GM21619 (cell line): Measurements from ENCODE around the gene FGD4.

Source experiments
- ATAC-seq: cut with Tn5 transposase; IDR thresholded peaks from one replicate; pipeline ENCODE4 v1.9.1; 2021; ENCODE audit not compliant: unreplicated experiment

FGD4 gene

GRCh38 chr12:32402946-32403345 lies 3.6 kb downstream of the FGD4 start:
- ATAC-seq: no peak

GRCh38 chr12:32407795-32408194 lies 8.4 kb downstream of the FGD4 start:
- ATAC-seq: no peak

GRCh38 chr12:32413412-32413811 lies 14.1 kb downstream of the FGD4 start:
- ATAC-seq: no peak

DNA sequence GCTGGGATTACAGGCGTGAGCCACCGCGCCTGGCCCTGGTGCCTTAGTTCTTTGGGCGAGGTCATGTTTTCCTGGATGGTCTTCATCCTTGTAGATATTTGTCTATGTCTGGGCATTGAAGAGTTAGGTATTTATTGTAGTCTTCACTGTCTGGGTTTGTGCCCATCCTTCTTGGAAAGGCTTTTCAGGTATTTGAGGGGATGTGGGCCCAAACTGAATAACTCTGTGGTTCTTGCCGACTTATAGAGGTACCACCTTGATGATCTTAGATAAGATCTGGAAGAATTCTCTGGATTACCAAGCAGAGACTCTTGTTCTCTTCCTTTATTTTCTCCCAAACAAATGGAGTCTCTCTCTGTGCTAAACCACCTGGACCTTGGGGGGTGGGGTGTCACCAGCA lies 18.9 kb downstream of the FGD4 start:
- no peak for ATAC-seq

DNA sequence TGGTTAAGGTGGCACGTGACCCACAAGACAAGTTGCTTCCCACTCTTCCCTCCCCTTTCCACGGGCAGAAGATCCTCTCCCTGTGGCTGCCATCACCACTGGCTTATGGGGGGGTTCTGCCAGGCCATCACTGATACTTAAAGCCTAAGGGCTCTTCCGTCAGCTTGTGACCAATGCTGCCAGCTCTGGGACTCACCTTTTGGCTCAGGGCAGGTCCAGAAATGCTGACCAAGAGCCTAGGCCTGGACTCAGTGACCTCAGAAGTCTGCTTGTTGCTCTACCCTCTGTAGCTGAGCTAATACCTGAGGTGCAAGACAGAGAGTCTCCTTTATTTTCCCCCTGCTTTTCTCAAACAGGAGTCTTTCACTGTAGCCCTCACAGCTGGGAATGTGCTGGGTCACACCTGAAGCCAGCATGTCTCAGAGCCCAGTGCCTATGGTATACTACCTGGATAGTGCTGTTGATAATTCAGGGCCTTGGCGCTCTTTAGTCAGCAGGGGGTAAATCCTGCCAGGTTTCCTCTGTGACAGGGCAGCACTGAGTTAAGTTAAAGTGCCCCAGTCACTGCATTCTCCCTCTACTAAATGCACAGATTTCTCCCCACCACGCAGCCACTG lies 19.7 kb downstream of the FGD4 start:
- no peak for ATAC-seq

DNA sequence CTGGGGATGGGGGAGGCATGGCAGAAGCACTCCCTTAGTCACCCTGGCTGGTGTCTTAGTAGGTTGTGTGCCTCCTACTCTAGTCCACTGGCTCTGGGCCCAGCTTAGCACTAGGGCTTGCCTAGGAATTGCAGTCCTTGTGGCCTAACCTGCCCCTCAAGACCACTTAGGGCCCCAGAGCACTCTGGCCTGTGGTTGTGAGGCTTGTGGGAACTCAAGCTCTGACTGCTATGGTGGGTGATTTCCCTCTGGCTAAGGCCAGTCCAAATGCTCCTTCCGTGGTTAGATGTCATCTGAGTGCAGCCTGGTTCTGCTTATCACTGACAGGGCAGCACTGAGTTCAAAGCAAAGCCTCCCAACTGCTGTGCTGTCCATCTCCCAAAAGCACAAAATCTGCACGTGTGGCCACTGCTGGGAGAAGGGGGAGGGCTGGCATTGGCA lies 20.2 kb downstream of the FGD4 start:
- no peak for ATAC-seq

DNA sequence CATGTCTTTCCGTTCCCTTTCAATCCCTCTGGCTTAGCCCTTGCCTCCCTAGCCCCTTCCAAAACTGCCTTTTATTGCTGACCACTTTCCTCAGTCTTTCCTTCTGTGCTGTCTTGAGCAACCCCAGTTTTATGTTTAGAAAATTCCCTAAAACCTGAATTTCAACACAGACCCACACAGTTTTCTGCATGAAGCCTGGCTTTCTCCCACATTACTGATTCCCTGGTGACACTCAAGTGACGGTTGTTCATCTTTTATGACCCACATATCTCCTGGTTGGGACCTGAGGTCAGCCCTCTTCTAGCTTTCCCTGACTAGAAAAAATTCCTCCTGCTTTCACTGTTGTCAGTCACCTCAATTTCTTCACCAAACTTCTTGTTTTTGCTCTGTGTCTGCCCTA lies 21.0 kb downstream of the FGD4 start:
- ATAC-seq: no peak

DNA sequence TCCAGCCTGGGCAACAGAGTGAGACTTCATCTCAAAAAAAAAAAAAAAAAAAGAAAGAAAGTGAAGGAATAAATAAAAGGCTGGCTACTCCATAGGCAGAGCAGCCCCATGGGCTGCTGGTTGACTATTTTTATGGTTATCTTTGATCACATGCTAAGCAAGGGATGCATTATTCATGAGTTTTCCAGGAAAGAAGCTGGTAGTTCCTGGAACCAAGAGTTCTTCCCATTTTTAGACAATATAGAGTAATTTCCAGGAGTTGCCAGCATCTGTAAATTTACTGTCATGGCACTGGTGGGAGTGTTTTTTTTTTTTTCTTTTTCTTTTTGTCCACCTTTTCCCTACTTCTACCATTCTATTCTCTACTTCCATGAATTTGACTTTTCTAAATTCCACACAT lies 24.2 kb downstream of the FGD4 start:
- no peak for ATAC-seq

DNA sequence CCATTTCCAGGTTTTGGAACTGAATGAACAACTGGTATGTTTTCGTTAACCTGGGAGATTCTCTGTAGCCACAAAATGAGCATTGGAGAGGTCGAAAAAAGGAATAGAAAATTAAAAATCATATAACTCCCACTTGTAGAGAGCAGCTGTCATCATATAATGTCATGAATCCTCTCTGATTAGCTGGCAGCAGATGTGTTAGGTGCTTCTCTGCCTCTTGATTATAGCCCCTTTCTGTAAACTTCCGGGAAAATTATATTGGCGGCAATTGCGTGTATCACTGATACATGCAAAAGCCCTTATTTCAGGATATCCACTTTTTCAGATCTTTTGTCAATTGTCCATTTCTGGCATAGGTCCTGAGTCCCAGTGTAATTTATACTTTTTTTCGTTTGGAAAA lies 31.7 kb downstream of the FGD4 start:
- no peak for ATAC-seq

DNA sequence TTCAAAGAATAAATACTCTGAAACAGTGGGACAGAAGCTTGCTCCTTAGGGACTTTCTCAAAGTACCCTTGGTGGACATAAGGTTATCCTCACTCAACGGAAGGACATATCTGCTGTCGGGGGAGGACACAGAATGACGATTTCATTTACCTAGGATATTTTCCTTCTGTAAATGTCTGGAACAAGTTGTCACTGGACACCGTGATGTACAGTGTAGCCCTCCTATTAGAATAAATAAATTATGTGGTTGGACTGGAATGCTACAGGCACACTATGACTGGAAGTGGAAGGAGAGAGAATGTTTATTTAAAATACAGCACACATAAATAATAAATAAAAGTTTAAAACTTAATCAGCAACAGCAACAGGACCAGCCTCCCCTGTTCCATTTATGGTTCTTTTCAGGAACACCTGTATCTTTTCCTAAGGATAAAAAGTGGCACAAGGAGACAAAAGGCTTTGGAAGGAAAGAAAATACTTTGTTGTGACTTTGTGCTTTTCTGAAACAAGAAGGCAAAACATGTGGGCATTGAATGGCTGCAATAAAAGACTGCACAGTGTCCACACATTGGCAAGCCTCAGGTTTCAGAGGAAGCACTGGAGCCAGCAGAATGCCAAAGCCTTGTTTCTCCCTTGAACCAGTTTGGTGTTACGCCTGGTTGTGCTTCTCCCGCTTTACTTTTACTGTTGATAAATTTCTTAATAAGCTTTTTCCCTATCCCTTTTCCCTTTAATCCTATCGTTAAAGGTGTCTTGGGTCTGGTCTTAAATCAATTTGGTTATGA lies 36.8 kb downstream of the FGD4 start:
- ATAC-seq: no peak

GRCh38 chr12:32437095-32437515 lies 37.7 kb downstream of the FGD4 start:
- no peak for ATAC-seq

DNA sequence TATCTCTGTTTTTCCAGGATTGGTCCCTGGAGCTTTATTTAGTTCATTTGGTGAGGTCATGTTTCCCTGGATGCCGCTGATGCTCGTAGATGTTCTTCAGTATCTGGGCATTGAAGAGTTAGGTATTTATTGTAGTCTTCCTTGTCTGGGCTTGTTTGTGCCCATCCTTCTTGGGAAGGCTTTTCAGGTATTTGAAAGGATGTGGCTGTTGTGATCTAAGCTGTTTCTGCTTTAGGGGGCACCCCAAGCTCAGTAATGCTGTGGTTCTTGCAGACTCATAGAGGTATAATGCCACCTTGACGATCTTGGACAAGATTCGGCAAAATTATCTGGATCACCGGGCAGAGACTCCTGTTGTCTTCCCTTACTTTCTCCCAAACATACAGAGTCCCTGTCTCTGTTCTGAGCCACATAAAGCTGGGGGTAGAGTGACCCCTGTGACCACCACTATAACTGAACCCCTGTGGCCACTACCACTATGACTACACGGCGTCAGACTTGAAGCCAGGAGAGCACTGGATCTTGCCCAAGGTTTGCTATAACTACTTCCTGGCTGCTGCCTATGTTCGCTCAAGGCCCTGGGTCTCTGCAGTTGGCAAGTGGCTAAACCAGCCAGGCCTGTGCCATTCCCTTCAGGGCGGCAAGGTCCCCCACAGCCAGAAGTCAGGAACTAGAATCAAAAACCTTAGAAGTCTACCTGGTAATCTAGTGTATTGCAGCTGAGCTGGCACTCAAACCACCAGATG lies 40.9 kb downstream of the FGD4 start:
- no peak for ATAC-seq

DNA sequence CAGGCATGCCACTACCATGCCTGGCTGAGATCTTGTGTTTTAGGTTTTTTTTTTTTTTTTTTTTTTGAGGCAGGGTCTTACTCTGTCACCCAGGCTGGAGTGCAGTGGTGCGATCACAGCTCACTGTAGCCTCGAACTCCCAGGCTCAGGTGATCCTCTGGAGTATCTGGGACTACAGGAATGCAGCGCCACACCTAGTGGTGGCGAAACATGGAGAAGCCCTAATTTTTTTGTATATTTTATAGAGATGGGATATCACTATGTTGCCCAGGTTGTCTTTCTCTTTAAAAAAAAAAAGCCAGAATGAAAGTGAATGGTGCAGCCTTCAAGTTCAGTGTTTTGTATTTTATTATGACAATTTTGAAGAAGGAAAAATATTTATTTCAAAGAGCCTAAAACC lies 44.1 kb downstream of the FGD4 start:
- ATAC-seq: no peak

DNA sequence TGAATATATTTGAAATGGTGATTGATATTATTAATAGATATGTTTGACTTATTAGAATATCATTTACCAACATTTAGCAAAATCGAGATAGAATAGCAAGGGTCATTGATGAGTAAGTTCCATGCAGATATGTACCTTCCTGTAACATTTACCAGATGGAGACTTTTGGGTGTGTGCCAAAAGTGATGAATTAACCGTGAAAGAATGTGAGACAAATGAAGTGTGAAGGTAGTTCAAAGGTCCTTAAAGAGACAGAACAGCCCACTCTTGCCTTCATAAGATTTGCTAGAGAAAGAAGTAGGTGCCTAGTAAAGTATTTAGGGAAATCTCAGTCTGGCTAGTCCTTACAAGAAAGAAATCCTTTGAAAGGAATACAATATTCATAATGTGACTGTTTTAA lies 45.5 kb downstream of the FGD4 start:
- ATAC-seq: no peak

DNA sequence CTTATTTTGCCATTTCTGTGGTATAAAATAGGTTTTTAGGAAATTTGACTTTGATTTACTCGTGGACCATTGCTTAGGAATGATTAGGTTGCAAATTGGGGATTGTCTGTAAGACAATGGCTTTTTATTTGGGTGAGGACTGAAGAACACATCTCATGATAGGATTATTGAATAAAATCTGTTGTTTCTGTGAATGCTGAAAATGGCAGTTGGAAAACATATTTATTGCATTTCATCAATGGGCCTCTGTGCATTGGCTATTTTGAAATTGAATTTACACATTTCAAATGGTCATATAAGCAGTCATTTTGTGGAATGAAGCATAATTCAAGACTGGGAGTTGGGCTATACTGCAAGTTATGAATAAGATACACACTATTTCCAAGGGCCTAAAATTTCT lies 46.0 kb downstream of the FGD4 start:
- no peak for ATAC-seq

DNA sequence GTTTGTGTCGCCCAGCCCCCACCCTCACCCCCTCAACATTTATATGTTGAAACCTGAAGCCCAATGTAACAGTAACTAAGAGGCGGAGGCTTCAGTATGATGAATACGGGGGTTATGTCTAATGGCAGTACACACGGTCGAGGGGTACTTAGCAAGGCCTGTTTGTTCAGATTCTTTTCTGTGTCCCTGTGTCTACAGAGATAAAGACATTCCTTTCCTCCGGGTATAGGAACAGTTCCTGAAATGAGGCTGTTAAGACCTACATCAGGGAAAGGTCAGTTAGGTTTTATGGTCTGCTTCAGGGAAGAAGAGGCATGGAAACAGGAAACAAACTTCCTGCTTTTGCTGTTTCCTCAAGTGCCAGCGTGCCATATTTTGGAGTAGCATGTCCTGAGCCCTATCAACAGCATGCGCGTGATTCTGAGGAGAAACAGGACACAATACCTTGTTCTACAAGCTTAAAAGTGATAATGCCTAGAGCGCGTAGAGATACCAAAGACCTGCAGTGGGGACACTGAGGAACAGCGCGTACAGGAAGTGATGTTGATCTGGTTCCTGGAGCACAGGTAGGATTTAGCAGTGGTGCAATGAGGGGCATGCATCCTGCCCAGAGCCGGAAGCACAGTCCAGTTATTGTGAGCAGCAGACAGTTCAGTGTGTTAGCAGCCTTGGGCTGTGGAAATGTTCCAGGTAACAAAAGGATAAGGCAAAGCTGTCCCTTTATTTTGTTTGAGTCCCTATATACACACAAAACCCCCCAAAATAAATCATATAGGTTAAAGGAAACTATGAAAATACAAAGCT lies 47.2 kb downstream of the FGD4 start:
- no peak for ATAC-seq

DNA sequence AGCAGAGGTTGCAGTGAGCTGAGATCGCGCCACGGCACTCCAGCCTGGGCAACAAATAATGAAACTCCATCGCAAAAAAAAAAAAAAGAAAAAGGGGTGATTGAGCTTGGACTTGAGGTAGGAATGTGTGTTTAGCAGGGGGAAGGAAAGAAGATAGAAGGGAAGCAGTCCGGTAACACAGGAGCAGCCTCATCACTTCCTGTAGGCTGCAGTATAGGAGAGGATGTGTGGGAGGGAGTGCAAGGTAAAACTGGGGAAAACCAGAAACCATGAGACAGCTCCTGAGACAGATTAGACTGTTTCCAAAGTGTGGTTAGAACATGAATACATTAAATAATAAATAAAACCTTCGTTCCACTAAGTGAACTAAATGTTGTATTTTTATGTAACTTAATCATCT lies 49.2 kb downstream of the FGD4 start:
- no peak for ATAC-seq

DNA sequence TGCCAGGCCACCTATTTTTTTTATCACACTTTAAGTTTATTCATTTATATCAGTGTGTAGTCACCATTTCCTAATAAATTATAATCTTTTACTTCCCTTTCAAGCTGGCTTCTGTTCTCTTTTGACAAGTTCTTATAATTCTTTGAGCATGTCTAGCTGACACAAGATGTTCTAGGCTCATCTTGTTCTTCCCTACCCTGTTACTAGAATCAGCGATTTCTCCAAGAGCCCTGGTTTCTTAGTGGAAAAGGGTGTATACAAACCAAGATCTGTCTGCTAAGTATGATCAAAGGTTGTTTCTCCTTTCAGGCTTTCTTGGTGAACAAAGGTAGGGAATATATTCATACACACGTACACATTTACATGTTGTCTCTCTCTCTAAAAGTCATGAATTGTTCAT lies 51.0 kb downstream of the FGD4 start:
- ATAC-seq: no peak

GRCh38 chr12:32450768-32451167 lies 51.4 kb downstream of the FGD4 start:
- no peak for ATAC-seq

GRCh38 chr12:32451816-32452215 lies 52.5 kb downstream of the FGD4 start:
- no peak for ATAC-seq

DNA sequence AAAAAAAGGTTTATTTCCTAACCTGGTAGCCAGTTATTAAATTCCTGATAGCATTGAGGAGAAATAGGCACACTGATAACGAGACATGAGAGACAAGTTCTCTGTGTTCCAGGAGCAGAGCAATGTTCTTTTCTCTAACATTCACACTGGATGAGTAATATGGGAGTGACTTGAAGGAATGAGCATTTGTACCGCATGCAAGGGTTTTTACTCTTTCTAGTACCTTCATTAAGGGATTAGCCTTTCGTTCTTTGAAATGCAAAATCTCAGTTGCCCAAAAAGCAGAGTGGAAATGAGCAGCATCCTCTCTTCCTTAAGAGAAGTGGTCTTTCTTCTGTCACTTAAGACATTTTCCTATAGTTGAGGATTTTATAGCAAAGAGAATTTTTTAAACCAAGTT lies 54.7 kb downstream of the FGD4 start:
- ATAC-seq: no peak
